Measurements from ENCODE around the gene NELL1. TPM values are rescaled to one million over a fixed set of nuclear protein-coding genes. Genes with fewer than 3 reads are reported as not detected.
"Not testable (repeated sequence)": the region's sequence is repeated elsewhere in the genome, so short reads cannot be mapped to it uniquely, and the experiment has no call there.

Gene NELL1
- total and polyA plus RNA-seq, 7 donors, result 0.34 to 1.1 (median 0.62) TPM; not detected in 3

GRCh38 chr11:21268036-21268435, 598.6 kb downstream of the NELL1 start:
- H3K4me3 ChIP-seq, result no peak overlapping the region
- no peaks in the 10 kb centered on the region for H3K4me1 ChIP-seq
- H3K9me3 ChIP-seq, result no peaks in the 10 kb centered on the region
- TF ChIP-seq POLR2AphosphoS5 (IDR thresholded peaks at IDR 0.05) (no peak), CTCF (IDR thresholded peaks at IDR 0.05) (no peak), EP300 (IDR thresholded peaks at IDR 0.05) (no peak), POLR2A (IDR thresholded peaks at IDR 0.05) (no peak)
- H3K36me3 ChIP-seq, result no peaks in the 10 kb centered on the region
- H3K27me3 ChIP-seq, result no peaks in the 10 kb centered on the region
- H3K27ac ChIP-seq, result no peak overlapping the region
- no peak for DNase-seq
- intact Hi-C loops (cut with DNase I), result no loop called here
- WGBS, 2 donors, result 52 to 67% methylated on average over 2 of the region's 2 CpGs

- not testable (repeated sequence) for H3K4me1 ChIP-seq
- 73 to 87% methylated on average over 6 of the region's 6 CpGs for WGBS, 2 donors
These were observed 602.8 kb downstream of the NELL1 start for GRCh38 chr11:21272139-21272538.

GRCh38 chr11:21278840-21279239, 609.5 kb downstream of the NELL1 start:
- WGBS, 2 donors, result 55 to 73% methylated on average over 1 of the region's 1 CpG
- H3K4me1 ChIP-seq, result no peaks in the 10 kb centered on the region
- no peaks in the 10 kb centered on the region for H3K36me3 ChIP-seq
- H3K4me3 ChIP-seq, result no peak overlapping the region
- intact Hi-C loops (cut with DNase I), result no loop called here
- no peaks in the 10 kb centered on the region for H3K9me3 ChIP-seq
- no peak overlapping the region for H3K27ac ChIP-seq
- H3K27me3 ChIP-seq, result no peaks in the 10 kb centered on the region
- DNase-seq, result no peak
- TF ChIP-seq POLR2AphosphoS5 (IDR thresholded peaks at IDR 0.05), result no peak
- TF ChIP-seq EP300 (IDR thresholded peaks at IDR 0.05), result no peak
- no peak for TF ChIP-seq POLR2A (IDR thresholded peaks at IDR 0.05)
- TF ChIP-seq CTCF (IDR thresholded peaks at IDR 0.05), result no peak

More at GRCh38 chr11:21272139-21272538, 602.8 kb downstream of the NELL1 start:
- H3K27me3 ChIP-seq; H3K27ac ChIP-seq; H3K9me3 ChIP-seq; H3K4me3 ChIP-seq; H3K36me3 ChIP-seq; intact Hi-C loops (cut with DNase I); DNase-seq: not testable (repeated sequence)

- Histone ChIP-seq H3K4me1 (no peaks in the 10 kb centered on the region), H3K4me3 (no peak overlapping the region), H3K27me3 (no peaks in the 10 kb centered on the region), H3K9me3 (no peaks in the 10 kb centered on the region), H3K27ac (no peak overlapping the region), H3K36me3 (no peaks in the 10 kb centered on the region)
- no peak for DNase-seq
- WGBS, 2 donors, result 11 to 24% methylated on average over 2 of the region's 2 CpGs
- intact Hi-C loops (cut with DNase I), result no loop called here
- no peak for TF ChIP-seq CTCF (IDR thresholded peaks at IDR 0.05)
These were observed 615.7 kb downstream of the NELL1 start for GRCh38 chr11:21285104-21285503.

- no peaks in the 10 kb centered on the region for H3K9me3 ChIP-seq
- intact Hi-C loops (cut with DNase I), result no loop called here
- H3K27ac ChIP-seq, result no peak overlapping the region
- no peak for DNase-seq
- no peak overlapping the region for H3K4me3 ChIP-seq
- H3K27me3 ChIP-seq, result no peaks in the 10 kb centered on the region
- H3K36me3 ChIP-seq, result no peaks in the 10 kb centered on the region
- WGBS, 2 donors, result 61 to 66% methylated on average over 4 of the region's 4 CpGs
- H3K4me1 ChIP-seq, result no peaks in the 10 kb centered on the region
- no peak for TF ChIP-seq CTCF (IDR thresholded peaks at IDR 0.05)
These were observed 620.3 kb downstream of the NELL1 start for GRCh38 chr11:21289686-21290085.
